IMR-90 (cell line): ENCODE data around the gene INPP5A.

Source experiments
- CEBPB ChIP-seq: IDR thresholded peaks from 2 replicates; pipeline ENCODE4 v1.6.1; 2012; ENCODE audit warnings: low read depth, low read length, improper control_type of control experiment
- CTCF ChIP-seq: conservative IDR thresholded peaks from 2 replicates; pipeline ENCODE4 v1.5.1; 2012; ENCODE audit warnings: mild to moderate bottlenecking, low read depth, low read length, improper control_type of control experiment
- FOS ChIP-seq: fragments of 150-350 bp; IDR thresholded peaks from 2 replicates; pipeline ENCODE4 v1.6.1; 2016; ENCODE audit warnings: low read depth, low read length
- MAFK ChIP-seq: IDR thresholded peaks from 2 replicates; pipeline ENCODE4 v1.6.1; 2012; ENCODE audit warnings: low read depth, low read length, improper control_type of control experiment
- MAZ ChIP-seq: IDR thresholded peaks from 2 replicates; pipeline ENCODE4 v1.6.1; 2012; ENCODE audit warnings: low read depth, mild to moderate bottlenecking, low read length, improper control_type of control experiment, moderate library complexity, borderline replicate concordance
- MXI1 ChIP-seq: IDR thresholded peaks from 2 replicates; pipeline ENCODE4 v1.6.1; 2012; ENCODE audit warnings: low read depth, mild to moderate bottlenecking, low read length, moderate library complexity, borderline replicate concordance
- POLR2A ChIP-seq: IDR thresholded peaks from 2 replicates; pipeline ENCODE4 v1.6.1; 2012; ENCODE audit warnings: mild to moderate bottlenecking, low read depth, low read length
- RCOR1 ChIP-seq: IDR thresholded peaks from 2 replicates; pipeline ENCODE4 v1.6.1; 2012; ENCODE audit warnings: mild to moderate bottlenecking, low read length, improper control_type of control experiment; ENCODE audit not compliant: insufficient replicate concordance
- RFX5 ChIP-seq: IDR thresholded peaks from 2 replicates; pipeline ENCODE4 v1.8.0; 2012; ENCODE audit warnings: low read depth, mild to moderate bottlenecking, low read length, moderate library complexity
- SMC3 ChIP-seq: fragments of 150-350 bp; IDR thresholded peaks from 2 replicates; pipeline ENCODE4 v1.6.1; 2016; ENCODE audit warnings: low read depth, mild to moderate bottlenecking, antibody characterized with exemption, low read length, moderate library complexity
- USF2 ChIP-seq: fragments of 150-350 bp; IDR thresholded peaks from 2 replicates; pipeline ENCODE4 v1.6.1; 2017; ENCODE audit warnings: mild to moderate bottlenecking, antibody characterized with exemption, low read length, low read depth

- TF ChIP-seq FOS: no peak
- TF ChIP-seq CTCF: no peak
- no peak for TF ChIP-seq POLR2A
- no peak for TF ChIP-seq CEBPB
- TF ChIP-seq RFX5: no peak
- TF ChIP-seq USF2: no peak
- TF ChIP-seq MXI1: no peak
- no peak for TF ChIP-seq SMC3
- no peak for TF ChIP-seq MAFK
- no peak for TF ChIP-seq MAZ
- TF ChIP-seq RCOR1: no peak
Measured at GRCh38 chr10:132668048-132668394, 130.4 kb downstream of the INPP5A start.
